ENCODE data around the gene AAR2. TPM values are rescaled to one million over a fixed set of nuclear protein-coding genes. Genes with fewer than 3 reads are reported as not detected.

Gene AAR2
- total and polyA plus RNA-seq, 4 donors, result 14.1 to 17.9 (median 17.4) TPM

- TF ChIP-seq HNF4A (conservative IDR thresholded peaks at IDR 0.05) (no peak), TAF1 (conservative IDR thresholded peaks at IDR 0.05) (no peak), FOXA2 (IDR thresholded peaks at IDR 0.05) (no peak), MAX (IDR thresholded peaks at IDR 0.05) (no peak), SP1 (IDR thresholded peaks at IDR 0.05) (no peak), FOXA1 (IDR thresholded peaks at IDR 0.05) (no peak), JUND (IDR thresholded peaks at IDR 0.05) (no peak)
- Histone ChIP-seq H3K36me3 (ENCODE audit: control insufficient read depth in 4 of 4, insufficient read depth in 3 of 4, low read depth in 1 of 4, low read length in 3 of 4) (no peaks in the 10 kb centered on the region), H3K4me3 (ENCODE audit: low read depth in 1 of 3, low read length in 3 of 3) (no peak overlapping the region), H3K4me1 (ENCODE audit: control insufficient read depth in 4 of 4, insufficient read depth in 4 of 4, low read length in 3 of 4) (no peaks in the 10 kb centered on the region), H3K27ac (ENCODE audit: low read depth in 1 of 2, low read length in 2 of 2) (no peak overlapping the region), H3K9me3 (ENCODE audit: control insufficient read depth in 4 of 4, low read length in 3 of 4) (peaks cover 0 to 2% (median 0%) of the 10 kb centered on the region in 4 donors), H3K27me3 (ENCODE audit: control insufficient read depth in 4 of 4, insufficient read depth in 4 of 4, low read length in 3 of 4) (peaks cover 0 to 5% (median 0%) of the 10 kb centered on the region in 4 donors), H3K9ac (ENCODE audit: low read depth in 1 of 2, low read length in 2 of 2) (no peak overlapping the region)
- WGBS, result 83% methylated on average over 12 of the region's 12 CpGs
- no peak for DNase-seq (ENCODE audit: low spot score)
Observed at GRCh38 chr20:36275441-36276189, 39.3 kb downstream of the AAR2 start.

GRCh38 chr20:36277546-36277945 lies 41.3 kb downstream of the AAR2 start:
- TF ChIP-seq ATF3 (IDR thresholded peaks at IDR 0.05), result no peak
- no peak for TF ChIP-seq MAX (IDR thresholded peaks at IDR 0.05)
- no peak for TF ChIP-seq HNF4G (IDR thresholded peaks at IDR 0.05)
- TF ChIP-seq RAD21 (IDR thresholded peaks at IDR 0.05), result no peak
- no peak for TF ChIP-seq YY1 (IDR thresholded peaks at IDR 0.05)
- TF ChIP-seq NR2F2 (IDR thresholded peaks at IDR 0.05), result no peak
- no peak for TF ChIP-seq GABPA (IDR thresholded peaks at IDR 0.05 in 1 of 2, conservative IDR thresholded peaks at IDR 0.05 in 1 of 2)
- no peak for TF ChIP-seq REST (IDR thresholded peaks at IDR 0.05)
- TF ChIP-seq RXRA (IDR thresholded peaks at IDR 0.05), result no peak
- no peak for TF ChIP-seq ZBTB33 (IDR thresholded peaks at IDR 0.05)
- no peak for TF ChIP-seq CTCF (IDR thresholded peaks at IDR 0.05; ENCODE audit: low read depth, low read length, missing input control)
- no peak for TF ChIP-seq EGR1 (IDR thresholded peaks at IDR 0.05; ENCODE audit: low read depth in 2 of 2)
- no peak for TF ChIP-seq JUND (IDR thresholded peaks at IDR 0.05)
- TF ChIP-seq TAF1 (conservative IDR thresholded peaks at IDR 0.05), result no peak
- TF ChIP-seq FOXA2 (IDR thresholded peaks at IDR 0.05), result no peak
- no peak for TF ChIP-seq HNF4A (conservative IDR thresholded peaks at IDR 0.05)
- no peak overlapping the region for H3K27ac ChIP-seq (ENCODE audit: low read depth in 1 of 2, low read length in 2 of 2)
- WGBS, result 67% methylated on average over 9 of the region's 9 CpGs
- H3K9me3 ChIP-seq (ENCODE audit: control insufficient read depth in 4 of 4, low read length in 3 of 4), result peaks cover 0 to 2% (median under 1%) of the 10 kb centered on the region in 4 donors
- no peak for DNase-seq (ENCODE audit: low spot score)
- no peak overlapping the region for H3K9ac ChIP-seq (ENCODE audit: low read depth in 1 of 2, low read length in 2 of 2)
- peaks cover 0 to 5% (median 0%) of the 10 kb centered on the region in 4 donors for H3K27me3 ChIP-seq (ENCODE audit: control insufficient read depth in 4 of 4, insufficient read depth in 4 of 4, low read length in 3 of 4)
- no peak overlapping the region for H3K4me3 ChIP-seq (ENCODE audit: low read depth in 1 of 3, low read length in 3 of 3)
- no peaks in the 10 kb centered on the region for H3K4me1 ChIP-seq (ENCODE audit: control insufficient read depth in 4 of 4, insufficient read depth in 4 of 4, low read length in 3 of 4)
- no peaks in the 10 kb centered on the region for H3K36me3 ChIP-seq (ENCODE audit: control insufficient read depth in 4 of 4, insufficient read depth in 3 of 4, low read depth in 1 of 4, low read length in 3 of 4)
